ENCODE measurements around the gene NRSN1.
"Not testable (repeated sequence)": the region's sequence is repeated elsewhere in the genome, so short reads cannot be mapped to it uniquely, and the experiment has no call there.

GRCh38 chr6:24142733-24143132 is 16.7 kb downstream of the NRSN1 start:
- not testable (repeated sequence) for TF ChIP-seq CTCF (IDR thresholded peaks at IDR 0.05; ENCODE audit: low read depth, low read length, poor library complexity, severe bottlenecking); EZH2phosphoT487 (IDR thresholded peaks at IDR 0.05; ENCODE audit: borderline replicate concordance, low read length)
